SK-N-SH (cell line): ENCODE results near the gene RBM25. TPM values are rescaled to one million over a fixed set of nuclear protein-coding genes. Genes with fewer than 3 reads are reported as not detected.
"Not testable (repeated sequence)": the region's sequence is repeated elsewhere in the genome, so short reads cannot be mapped to it uniquely, and the experiment has no call there.

Experiments
- CTCF ChIA-PET: fragments of 300-600, 350-600 bp; formaldehyde crosslinking; extraction: SDS; loops from one replicate; lab custom pipeline; 2021; lab: Yijun Ruan, JAX
- POLR2A ChIA-PET: fragments of 350-600 bp; sonication (Branson Sonifier 250); formaldehyde crosslinking; extraction: SDS; loops from one replicate; lab custom pipeline; 2020; ENCODE audit warnings: antibody characterized with exemption, inconsistent platforms; lab: Yijun Ruan, JAX
- DNase-seq: peaks from one replicate; pipeline ENCODE4 v3.0.0; 2012
- H2AFZ ChIP-seq: fragments of 200-600 bp; sonication (generic); 2 replicates; pipeline ENCODE4 v1.8.1; 2016; ENCODE audit warnings: antibody characterized with exemption, mild to moderate bottlenecking, low read depth
- H3F3A ChIP-seq: fragments of 200-600 bp; sonication (generic); replicated peaks from 2 replicates; pipeline ENCODE3; 2016; ENCODE audit warnings: antibody characterized with exemption, mild to moderate bottlenecking; ENCODE audit not compliant: insufficient read depth
- H3K27ac ChIP-seq, 2 experiments: fragments of 200-500 bp in 1 of 2; fragments of 200-600 bp in 1 of 2; sonication (Bioruptor generic) in 1 of 2; sonication (generic), shearing (Covaris generic) in 1 of 2; 2 replicates each; pipeline versions ENCODE4 v1.5.1 to v1.6.1; 2014 to 2016; ENCODE audit warnings: low read depth in 2 of 2, inconsistent platforms in 1 of 2, low read length in 1 of 2, mild to moderate bottlenecking in 1 of 2, mixed read lengths in 1 of 2
- H3K27me3 ChIP-seq: fragments of 200-600 bp; sonication (generic), shearing (Covaris generic); 2 replicates; pipeline ENCODE4 v1.6.1; 2016; ENCODE audit warnings: mixed run types; ENCODE audit not compliant: insufficient read depth
- H3K36me3 ChIP-seq, 2 experiments: fragments of 200-500 bp in 1 of 2; fragments of 200-600 bp in 1 of 2; sonication (Bioruptor generic) in 1 of 2; sonication (generic) in 1 of 2; replicated peaks in 1 of 2; 2 replicates each; pipeline versions ENCODE3 to v1.5.1; 2014 to 2016; ENCODE audit warnings: low read length in 1 of 2, mild to moderate bottlenecking in 1 of 2; ENCODE audit not compliant: insufficient read depth in 2 of 2, control insufficient read depth in 1 of 2
- H3K4me1 ChIP-seq, 2 experiments: fragments of 200-500 bp in 1 of 2; fragments of 200-600 bp in 1 of 2; sonication (Bioruptor generic) in 1 of 2; sonication (generic), shearing (Covaris generic) in 1 of 2; 2 replicates each; pipeline versions ENCODE4 v1.5.1 to v1.6.1; 2014 to 2016; ENCODE audit warnings: low read depth in 1 of 2, low read length in 1 of 2, mixed run types in 1 of 2; ENCODE audit not compliant: insufficient read depth in 2 of 2, control insufficient read depth in 1 of 2
- H3K4me2 ChIP-seq: fragments of 200-600 bp; sonication (generic), shearing (Covaris generic); 2 replicates; pipeline ENCODE4 v1.6.1; 2017; ENCODE audit warnings: mixed run types
- H3K4me3 ChIP-seq, 2 experiments: fragments of 200-500 bp in 1 of 2; fragments of 200-600 bp in 1 of 2; sonication (Bioruptor generic) in 1 of 2; sonication (generic), shearing (Covaris generic) in 1 of 2; 2 replicates each; pipeline versions ENCODE4 v1.5.1 to v1.8.1; 2014 to 2016; ENCODE audit warnings: low read depth in 2 of 2, inconsistent platforms in 1 of 2, low read length in 1 of 2, mild to moderate bottlenecking in 1 of 2, mixed read lengths in 1 of 2, moderate library complexity in 1 of 2
- H3K79me2 ChIP-seq: fragments of 200-600 bp; sonication (generic); 2 replicates; pipeline ENCODE4 v1.8.1; 2017; ENCODE audit warnings: mild to moderate bottlenecking; ENCODE audit not compliant: insufficient read depth
- H3K9ac ChIP-seq: fragments of 200-600 bp; sonication (generic); 2 replicates; pipeline ENCODE4 v1.6.1; 2017; ENCODE audit warnings: mixed run types
- H3K9me2 ChIP-seq: fragments of 200-600 bp; sonication (generic); 2 replicates; pipeline ENCODE4 v1.6.1; 2017; ENCODE audit warnings: mixed run types
- H3K9me3 ChIP-seq: fragments of 200-600 bp; sonication (generic); 2 replicates; pipeline ENCODE4 v1.6.1; 2017; ENCODE audit warnings: mixed run types, mild to moderate bottlenecking, moderate library complexity
- H4K20me1 ChIP-seq: fragments of 200-600 bp; sonication (generic); 2 replicates; pipeline ENCODE4 v1.6.1; 2017; ENCODE audit warnings: mild to moderate bottlenecking, mixed run types; ENCODE audit not compliant: insufficient read depth
- CTCF ChIP-seq: fragments of 200-600 bp; sonication (generic); IDR thresholded peaks from 2 replicates; pipeline ENCODE4 v1.6.1; 2017; ENCODE audit warnings: antibody characterized with exemption, mild to moderate bottlenecking, moderate library complexity
- IRF3 ChIP-seq: fragments of 150-350 bp; IDR thresholded peaks from 2 replicates; pipeline ENCODE4 v1.6.1; 2016; ENCODE audit warnings: mild to moderate bottlenecking, low read depth, low read length
- TCF12 ChIP-seq: IDR thresholded peaks from 2 replicates; pipeline ENCODE4 v1.4.0; 2012
- WGBS: methylation state at CpG from one replicate; pipeline ENCODE4 v1.1.6; 2017; ENCODE audit warnings: low lambda C conversion rate; 5-methylcytosine and 5-hydroxymethylcytosine counted together
- polyA plus RNA-seq, 3 experiments: library from polyadenylated mRNA; depleted of rRNA; stranded (reverse); fragments of >200 nt; gene quantifications; 2 replicates each; pipeline ENCODE4 v1.2.3, GENCODE V29; 2012

RBM25 gene
- polyA plus RNA-seq, 1 of the 3 experiments (the other 2 are of a cell fraction): 14.0 TPM

GRCh38 chr14:73168274-73168673, 109.9 kb downstream of the RBM25 start:
- H2AFZ ChIP-seq: no peak overlapping the region
- H3K4me1 ChIP-seq: no peaks in the 10 kb centered on the region
- peaks cover 5% of the 10 kb centered on the region for H3F3A ChIP-seq
- H3K79me2 ChIP-seq: peaks cover 3% of the 10 kb centered on the region; the same call in 1 of the 2 replicates
- no peak for DNase-seq
- H3K9me2 ChIP-seq: no peaks in the 10 kb centered on the region
- peaks cover 53 to 65% of the 10 kb centered on the region in 2 experiments for H3K36me3 ChIP-seq
- CTCF ChIA-PET: interaction anchor here (2.8 kb wide), 1 partner anchor 304 kb away, joined by 8 read pairs; no protein-coding TSS in a partner anchor
- no peaks in the 10 kb centered on the region for H3K9me3 ChIP-seq
- TF ChIP-seq TCF12 (no peak), CTCF (no peak)
- H3K27ac ChIP-seq: no peak overlapping the region
- H3K4me3 ChIP-seq: no peak overlapping the region
- WGBS: 98% methylated on average over 9 of the region's 9 CpGs
- no peaks in the 10 kb centered on the region for H3K27me3 ChIP-seq
- H3K9ac ChIP-seq: no peak overlapping the region
- no peak overlapping the region for H3K4me2 ChIP-seq
- no peaks in the 10 kb centered on the region for H4K20me1 ChIP-seq
- POLR2A ChIA-PET: interaction anchor here (0.7 kb wide), 1 partner anchor 308 kb away, joined by 3 read pairs; no protein-coding TSS in a partner anchor

GRCh38 chr14:73168691-73169090, 110.4 kb downstream of the RBM25 start:
- no peak for TF ChIP-seq IRF3
- H4K20me1 ChIP-seq: no peaks in the 10 kb centered on the region
- H3K4me2 ChIP-seq: no peak overlapping the region
- H3K9ac ChIP-seq: no peak overlapping the region
- DNase-seq: no peak
- ChIA-PET CTCF (interaction anchor here (2.8 kb wide), 1 partner anchor 303 kb away, joined by 8 read pairs; no protein-coding TSS in a partner anchor), POLR2A (no interaction called here)
- H3K27me3 ChIP-seq: no peaks in the 10 kb centered on the region
- no peaks in the 10 kb centered on the region for H3K9me2 ChIP-seq
- H3K79me2 ChIP-seq: peaks cover 3% of the 10 kb centered on the region; the same call in 1 of the 2 replicates
- peaks cover 5% of the 10 kb centered on the region for H3F3A ChIP-seq
- H3K4me3 ChIP-seq: no peak overlapping the region
- no peak overlapping the region for H3K27ac ChIP-seq
- WGBS: 97% methylated on average over 14 of the region's 14 CpGs
- peaks cover 57 to 67% of the 10 kb centered on the region in 2 experiments for H3K36me3 ChIP-seq
- H3K4me1 ChIP-seq: no peaks in the 10 kb centered on the region
- H3K9me3 ChIP-seq: no peaks in the 10 kb centered on the region
- no peak overlapping the region for H2AFZ ChIP-seq

- H3K4me3 ChIP-seq, H3K27me3 ChIP-seq, H3K9me3 ChIP-seq, H3F3A ChIP-seq, H3K27ac ChIP-seq, H3K4me2 ChIP-seq, H4K20me1 ChIP-seq, H3K4me1 ChIP-seq, H3K9ac ChIP-seq, H2AFZ ChIP-seq, H3K79me2 ChIP-seq, H3K9me2 ChIP-seq, DNase-seq, POLR2A ChIA-PET: not testable (repeated sequence)
- 87% methylated on average over 6 of the region's 6 CpGs for WGBS
- H3K36me3 ChIP-seq: peaks cover 60 to 67% of the 10 kb centered on the region in 2 experiments
- CTCF ChIA-PET: interaction anchor here (2.8 kb wide), 1 partner anchor 302 kb away, joined by 8 read pairs; no protein-coding TSS in a partner anchor
Observed at GRCh38 chr14:73169855-73170254, 111.5 kb downstream of the RBM25 start.
